Measurements from ENCODE around the gene NSMCE1. TPM values are rescaled to one million over a fixed set of nuclear protein-coding genes. Genes with fewer than 3 reads are reported as not detected.

The NSMCE1 gene
- total RNA-seq, 1 experiment from 2014 or later: 19.3 TPM

DNA sequence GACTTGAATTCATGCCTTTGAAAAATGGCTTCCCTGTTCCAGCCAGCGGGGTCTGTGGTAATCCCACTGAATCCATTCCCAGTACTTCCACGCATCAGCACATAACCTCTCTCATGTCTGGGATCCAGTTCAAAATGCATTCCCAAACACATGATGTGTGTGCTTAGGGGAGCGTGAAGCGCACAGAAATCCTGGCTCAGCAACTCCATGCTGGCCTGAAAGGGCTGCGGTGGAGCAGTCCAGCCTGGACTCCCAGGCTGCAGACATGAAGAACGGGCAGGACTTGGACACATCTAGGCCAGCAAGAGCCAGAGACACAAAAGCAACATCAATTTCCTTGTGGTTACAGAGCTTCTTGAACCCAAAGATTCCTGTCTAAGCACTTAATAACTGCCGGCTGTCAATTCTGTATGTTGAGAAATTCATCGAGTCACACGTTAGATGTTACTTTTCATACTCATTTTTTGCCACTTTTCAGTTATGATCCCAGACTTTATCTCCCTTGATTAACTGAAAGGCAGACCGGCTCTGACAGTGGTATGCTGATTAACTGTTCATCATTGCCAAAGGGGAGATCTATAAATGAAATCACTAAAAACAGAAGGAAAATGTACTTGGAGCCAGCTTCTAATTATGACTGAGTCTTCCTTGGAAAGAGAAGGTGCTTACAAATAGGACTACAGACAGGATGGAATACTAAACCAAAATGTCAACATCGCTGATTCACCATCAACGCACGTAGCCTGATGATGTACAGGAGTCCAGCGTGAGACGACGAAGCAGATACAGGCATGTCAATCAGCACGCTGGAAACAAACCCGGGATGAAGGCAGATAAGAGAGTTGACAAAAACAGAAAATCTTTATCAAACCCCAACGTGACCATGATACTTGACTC is 23.0 kb downstream of the NSMCE1 start:
- WGBS (ENCODE audit: extremely low coverage, insufficient read length, low lambda C conversion rate): no CpG with 5 or more reads among the region's 19 CpGs
- Mint-ChIP-seq H3K9me3 (no peaks in the 10 kb centered on the region), H3K27ac (no peak overlapping the region; a peak in 1 of 7 replicates), H3K27me3 (ENCODE audit: low read depth) (no peaks in the 10 kb centered on the region), H3K4me3 (no peak overlapping the region), H3K36me3 (ENCODE audit: insufficient read depth in 1 of 3, low read depth in 3 of 3) (no peaks in the 10 kb centered on the region), H3K4me1 (peaks cover 11 to 19% of the 10 kb centered on the region in 2 experiments)
- Histone ChIP-seq H3K56ac (ENCODE audit: insufficient read length, low read depth, low read length) (no peak overlapping the region), H3K79me1 (ENCODE audit: insufficient read depth, low read depth, low read length, poor library complexity, severe bottlenecking) (no peaks in the 10 kb centered on the region), H3K23me2 (ENCODE audit: insufficient read length, low read depth, low read length, poor library complexity, severe bottlenecking) (no peaks in the 10 kb centered on the region), H2BK12ac (ENCODE audit: insufficient read length, low read depth, low read length) (no peak overlapping the region), H3K4ac (ENCODE audit: low read depth, low read length) (no peak overlapping the region), H3K79me2 (ENCODE audit: insufficient read depth, low read length) (no peaks in the 10 kb centered on the region), H2BK120ac (ENCODE audit: low read depth, low read length, poor library complexity, severe bottlenecking) (no peak overlapping the region), H3K9me3 (ENCODE audit: control insufficient read depth, low read depth, low read length) (no peaks in the 10 kb centered on the region), H3K23ac (ENCODE audit: insufficient read length, low read depth, low read length) (no peak overlapping the region), H3K27ac (ENCODE audit: insufficient read length, low read depth, low read length) (no peak overlapping the region), H2BK5ac (ENCODE audit: insufficient read length, low read length) (no peak overlapping the region), H3T11ph (ENCODE audit: low read length) (no peak overlapping the region), H3K27me3 (ENCODE audit: insufficient read depth, low read length) (no peaks in the 10 kb centered on the region), H3K9ac (ENCODE audit: extremely low read depth, insufficient read length, low read length) (no peak overlapping the region), H3K4me1 (ENCODE audit: insufficient read depth, low read length) (peaks cover 4% of the 10 kb centered on the region; the same call in 1 of the 2 replicates), H2AFZ (ENCODE audit: low read length) (no peak overlapping the region), H4K8ac (replicated peaks; ENCODE audit: insufficient read length, low read depth, low read length) (no peak overlapping the region), H4K5ac (ENCODE audit: insufficient read length, low read depth, low read length) (no peak overlapping the region), H2BK15ac (ENCODE audit: low read depth, low read length) (no peak overlapping the region), H2BK20ac (ENCODE audit: low read depth, low read length, poor library complexity, severe bottlenecking) (no peak overlapping the region), H3K18ac (ENCODE audit: insufficient read length, low read depth, low read length) (no peak overlapping the region), H4K91ac (ENCODE audit: insufficient read length, low read depth, low read length) (no peak overlapping the region), H2AK5ac (ENCODE audit: insufficient read length, low read length) (no peak overlapping the region), H4K20me1 (ENCODE audit: control insufficient read depth, insufficient read depth, insufficient read length) (no peaks in the 10 kb centered on the region), H3K4me2 (ENCODE audit: insufficient read depth, insufficient read length, low read length) (no peak overlapping the region), H3K14ac (ENCODE audit: insufficient read depth, low read length) (no peak overlapping the region)
- DNase-seq: peak; percentile 9
- TF ChIP-seq, protein P1, sequence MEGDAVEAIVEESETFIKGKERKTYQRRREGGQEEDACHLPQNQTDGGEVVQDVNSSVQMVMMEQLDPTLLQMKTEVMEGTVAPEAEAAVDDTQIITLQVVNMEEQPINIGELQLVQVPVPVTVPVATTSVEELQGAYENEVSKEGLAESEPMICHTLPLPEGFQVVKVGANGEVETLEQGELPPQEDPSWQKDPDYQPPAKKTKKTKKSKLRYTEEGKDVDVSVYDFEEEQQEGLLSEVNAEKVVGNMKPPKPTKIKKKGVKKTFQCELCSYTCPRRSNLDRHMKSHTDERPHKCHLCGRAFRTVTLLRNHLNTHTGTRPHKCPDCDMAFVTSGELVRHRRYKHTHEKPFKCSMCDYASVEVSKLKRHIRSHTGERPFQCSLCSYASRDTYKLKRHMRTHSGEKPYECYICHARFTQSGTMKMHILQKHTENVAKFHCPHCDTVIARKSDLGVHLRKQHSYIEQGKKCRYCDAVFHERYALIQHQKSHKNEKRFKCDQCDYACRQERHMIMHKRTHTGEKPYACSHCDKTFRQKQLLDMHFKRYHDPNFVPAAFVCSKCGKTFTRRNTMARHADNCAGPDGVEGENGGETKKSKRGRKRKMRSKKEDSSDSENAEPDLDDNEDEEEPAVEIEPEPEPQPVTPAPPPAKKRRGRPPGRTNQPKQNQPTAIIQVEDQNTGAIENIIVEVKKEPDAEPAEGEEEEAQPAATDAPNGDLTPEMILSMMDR (conservative IDR thresholded peaks at IDR 0.05): no peak

Measured in H9 (cell line).